C1 segment of cervical spinal cord (tissue), 14 donors: ENCODE results near the gene BRWD1.

ENCODE experiments used
- DNase-seq, 14 donors: peaks; one replicate each; lab custom pipeline; 2025; lab: John Stamatoyannopoulos, UW

Gene BRWD1

GRCh38 chr21:39313571-39314142 is at the start of gene BRWD1:
TSS of gene BRWD1 (minus strand) at chr21:39313632. CDS start at chr21:39313491, 141 bp downstream.
- DNase-seq: peak; percentile 50 to 96 (median 87)

GRCh38 chr21:39362733-39363132 is 49.3 kb upstream of the BRWD1 start:
- no peak for DNase-seq

GRCh38 chr21:39359382-39359781 is 46.0 kb upstream of the BRWD1 start:
- no peak for DNase-seq

- no peak for DNase-seq
Observed at GRCh38 chr21:39353295-39353694, 39.9 kb upstream of the BRWD1 start.

- DNase-seq: no peak
Observed at GRCh38 chr21:39350094-39351005, 36.9 kb upstream of the BRWD1 start.

- DNase-seq: peak; percentile 13 to 95 (median 89)
Observed at GRCh38 chr21:39349211-39350093, 36.0 kb upstream of the BRWD1 start.

GRCh38 chr21:39348355-39349210 is 35.2 kb upstream of the BRWD1 start, which contains the start of gene HMGN1:
TSS of gene HMGN1 (minus strand) at chr21:39349088. CDS start at chr21:39348917, 171 bp downstream.
- DNase-seq: peak; percentile 16 to 91 (median 81)

GRCh38 chr21:39348040-39348354 is 34.6 kb upstream of the BRWD1 start:
- DNase-seq: no peak

- no peak for DNase-seq
Observed at GRCh38 chr21:39347537-39347936, 34.1 kb upstream of the BRWD1 start.

GRCh38 chr21:39346671-39347331 is 33.4 kb upstream of the BRWD1 start:
- DNase-seq: no peak

GRCh38 chr21:39346206-39346605 is 32.8 kb upstream of the BRWD1 start:
- DNase-seq: no peak

GRCh38 chr21:39345440-39345839 is 32.0 kb upstream of the BRWD1 start:
- DNase-seq: no peak

GRCh38 chr21:39344848-39345247 is 31.4 kb upstream of the BRWD1 start:
- DNase-seq: no peak

- no peak for DNase-seq
Observed at GRCh38 chr21:39341249-39341923, 28.0 kb upstream of the BRWD1 start.

GRCh38 chr21:39340687-39341086 is 27.3 kb upstream of the BRWD1 start:
- no peak for DNase-seq

- no peak for DNase-seq
Observed at GRCh38 chr21:39339231-39339630, 25.8 kb upstream of the BRWD1 start.

GRCh38 chr21:39336457-39337008 is 23.1 kb upstream of the BRWD1 start:
- DNase-seq: no peak

GRCh38 chr21:39334611-39335010 is 21.2 kb upstream of the BRWD1 start:
- no peak for DNase-seq

- no peak for DNase-seq
Observed at GRCh38 chr21:39332175-39332574, 18.7 kb upstream of the BRWD1 start.

- no peak for DNase-seq
Observed at GRCh38 chr21:39330001-39330400, 16.6 kb upstream of the BRWD1 start.
